Brain pericyte (primary cell): Measurements from ENCODE around the gene LTA4H.

Source experiments
- DNase-seq: peaks from one replicate; pipeline ENCODE4 v3.0.0-alpha.2; 2012; ENCODE audit warnings: low read depth, low spot score

LTA4H gene

DNA sequence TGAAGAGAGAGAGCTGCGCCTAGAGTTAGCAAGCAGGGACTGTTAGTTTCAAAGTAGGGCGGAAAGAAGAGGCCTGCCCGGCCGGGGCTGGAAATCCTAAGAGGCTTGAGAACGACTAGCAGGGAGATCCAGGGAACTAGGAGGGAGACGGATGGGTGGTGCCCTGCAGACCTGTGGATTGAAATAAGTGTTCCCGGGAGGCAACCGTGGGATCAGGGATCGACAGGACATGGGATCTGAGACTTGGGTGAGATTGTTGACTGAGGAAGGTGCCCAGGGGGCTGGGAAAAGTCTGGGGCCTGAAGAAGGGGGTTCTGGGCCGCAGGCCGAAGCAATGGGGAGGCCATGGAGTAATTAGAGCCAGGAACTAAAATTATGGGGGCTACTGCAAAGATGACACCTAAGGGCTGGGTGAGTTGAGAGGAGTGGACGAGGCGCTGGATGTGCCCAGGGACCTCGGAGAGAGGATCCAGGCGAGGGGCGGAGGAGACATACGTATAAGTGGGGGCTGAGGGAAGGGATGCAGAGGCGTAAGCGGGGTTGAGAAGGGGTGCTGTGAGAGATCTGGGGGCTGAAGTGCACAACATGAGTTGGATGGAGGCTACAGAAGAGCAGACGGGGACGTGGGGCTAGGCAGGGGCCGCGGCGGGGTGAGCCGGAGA, 635 bp downstream of the LTA4H start:
- no peak for DNase-seq

DNA sequence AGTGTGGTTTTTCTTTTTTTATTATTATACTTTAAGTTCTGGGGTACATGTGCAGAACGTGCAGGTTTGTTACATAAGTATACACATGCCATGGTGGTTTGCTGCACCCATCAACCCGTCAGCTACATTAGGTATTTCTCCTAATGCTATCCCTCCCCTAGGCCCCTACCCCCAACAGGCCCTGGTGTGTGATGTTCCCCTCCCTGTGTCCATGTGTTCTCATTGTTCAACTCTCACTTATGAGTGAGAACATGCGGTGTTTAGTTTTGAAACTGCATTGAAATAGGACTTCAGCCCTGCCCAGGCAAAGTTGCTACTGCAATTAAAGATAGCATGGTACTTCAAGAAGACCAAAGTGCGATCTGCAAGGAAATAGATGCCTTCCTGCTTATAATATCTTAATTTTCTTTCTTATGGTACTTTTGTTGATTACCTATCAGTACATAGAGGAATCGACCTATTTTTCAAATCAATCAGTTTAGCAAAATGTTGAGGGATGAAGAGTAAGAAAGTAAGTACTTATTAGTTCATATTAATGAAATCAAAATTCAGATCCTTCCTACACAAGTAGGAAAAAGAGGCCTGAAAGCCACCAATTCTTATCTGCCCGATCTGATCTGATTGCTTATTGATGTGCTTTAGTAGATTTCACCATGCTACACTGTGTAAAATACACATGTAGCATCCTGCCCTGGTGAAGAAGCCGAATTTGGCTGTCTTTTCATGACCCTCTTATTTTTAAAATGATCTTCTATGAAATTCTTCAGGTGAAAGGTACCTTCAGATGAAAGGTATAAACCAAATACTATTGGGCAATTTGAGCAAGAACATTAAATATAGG, 1.6 kb downstream of the LTA4H start:
- no peak for DNase-seq

- DNase-seq: no peak
These were observed 5.6 kb downstream of the LTA4H start for GRCh38 chr12:96029826-96030225.

- no peak for DNase-seq
These were observed 6.8 kb downstream of the LTA4H start for GRCh38 chr12:96028538-96028937.

- DNase-seq: no peak
These were observed 9.1 kb downstream of the LTA4H start for GRCh38 chr12:96026331-96026730.

DNA sequence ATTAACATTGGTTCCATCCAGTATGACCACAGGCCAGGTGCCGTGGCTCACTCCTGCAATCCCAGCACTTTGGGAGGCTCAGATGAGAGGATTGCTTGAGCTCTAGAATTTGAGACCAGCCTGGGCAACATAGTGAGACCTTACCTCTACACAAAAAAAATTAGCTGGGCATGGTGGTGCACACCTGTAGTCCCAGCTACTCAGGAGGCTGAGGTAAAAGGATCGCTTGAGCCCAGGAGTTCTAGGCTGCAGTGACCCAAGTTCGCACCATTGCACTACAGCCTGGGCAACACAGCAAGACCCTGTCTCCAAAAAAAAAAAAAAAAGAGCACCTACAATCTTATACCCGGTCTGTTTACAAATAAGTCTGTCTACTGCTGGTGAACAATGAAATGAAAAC, 9.9 kb downstream of the LTA4H start:
- DNase-seq: no peak

DNA sequence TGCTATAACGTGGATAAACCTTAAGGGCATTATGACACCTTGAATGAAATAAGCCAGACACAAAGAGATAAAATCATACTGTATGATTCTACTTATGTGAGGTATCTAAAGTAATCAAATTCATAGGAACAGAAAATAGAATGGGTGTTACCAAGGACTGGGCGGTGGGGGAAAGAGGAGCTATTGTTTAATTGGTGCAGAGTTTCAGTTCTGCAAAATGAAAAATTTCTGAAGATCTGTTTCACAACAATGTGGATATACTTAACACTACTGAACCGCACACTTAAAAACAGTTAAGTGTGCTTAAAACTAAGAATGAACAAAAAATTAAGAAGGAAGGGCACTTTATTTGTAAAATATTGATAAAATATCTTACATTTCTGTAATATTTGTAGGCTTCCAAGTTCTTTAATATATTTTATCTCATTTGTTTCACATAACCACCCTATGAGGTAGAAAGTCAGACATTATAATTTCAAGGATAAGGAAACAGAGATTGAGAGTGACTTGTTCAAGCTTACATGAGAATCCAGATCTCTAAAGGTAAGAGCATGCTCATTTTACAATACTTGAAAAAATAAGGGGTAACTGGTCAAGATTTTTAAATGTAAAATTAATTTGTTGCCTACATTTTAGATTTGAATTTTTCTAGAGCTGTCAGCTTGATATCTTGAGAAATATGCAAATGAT, 14.9 kb downstream of the LTA4H start:
- no peak for DNase-seq

DNA sequence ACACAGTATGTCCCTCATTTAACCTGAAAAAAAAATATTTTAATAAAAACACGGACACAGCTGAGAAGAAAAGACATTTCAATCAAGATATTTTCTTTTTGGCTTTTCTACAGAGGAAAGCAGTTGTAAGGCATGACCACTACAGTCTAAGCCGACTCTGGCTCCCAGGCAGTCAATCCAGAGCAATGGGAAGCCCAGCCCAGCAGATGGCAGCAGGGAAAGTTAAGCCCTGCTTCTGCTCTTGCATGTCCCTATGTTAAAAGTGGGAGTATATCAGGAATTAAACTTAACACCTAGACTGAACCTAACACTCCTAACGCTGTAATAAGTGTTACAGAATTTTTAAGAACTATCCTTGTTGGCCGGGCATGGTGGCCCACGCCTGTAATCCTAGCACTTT, 19.7 kb downstream of the LTA4H start:
- DNase-seq: no peak

DNA sequence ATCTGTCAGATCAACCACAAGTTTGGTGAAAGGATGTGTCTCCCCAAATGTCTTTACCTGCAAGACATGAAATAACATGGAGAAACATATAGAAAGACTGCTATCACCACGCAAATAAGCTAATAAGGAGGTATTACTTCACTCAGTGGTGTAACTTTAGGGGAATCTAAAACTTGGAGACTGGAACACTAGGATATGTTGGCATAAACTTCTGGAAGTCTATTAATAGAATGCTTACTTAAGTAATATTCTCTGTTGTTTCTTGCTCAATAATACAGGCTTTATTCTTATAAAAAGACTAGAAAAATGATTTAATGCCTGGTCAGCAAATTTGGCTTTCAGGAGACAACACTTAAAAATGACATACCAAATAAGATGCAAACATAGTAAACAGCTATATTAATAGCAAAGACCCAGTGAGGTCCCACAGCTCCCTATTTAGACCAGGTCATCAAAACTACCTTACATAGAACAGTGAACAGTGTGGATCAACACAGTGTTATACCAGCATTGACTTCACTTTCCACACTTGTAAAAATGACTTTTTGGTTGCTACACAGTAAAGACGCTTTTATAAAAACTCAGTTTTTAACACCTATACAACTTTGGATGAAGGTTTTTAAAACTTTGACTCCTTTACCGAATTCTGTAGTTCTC, 20.3 kb downstream of the LTA4H start:
- DNase-seq: no peak

DNA sequence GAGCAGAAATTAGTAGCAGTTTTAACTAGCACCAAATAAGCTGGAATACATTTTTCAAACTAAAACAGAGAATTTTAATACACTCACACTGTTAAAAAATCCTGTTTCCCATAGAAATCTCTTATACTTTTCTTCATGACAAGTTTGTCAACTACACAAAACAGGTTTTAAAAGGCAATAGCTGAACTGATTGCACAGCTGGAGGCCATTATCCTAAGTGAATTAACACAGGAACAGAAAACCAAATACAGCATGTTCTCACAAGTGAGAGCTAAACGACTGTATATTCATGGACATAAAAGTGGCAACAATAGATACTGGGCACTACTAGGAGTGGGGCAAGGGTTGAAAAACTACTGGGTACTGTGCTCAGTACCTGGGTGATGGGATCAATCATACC, 27.7 kb downstream of the LTA4H start:
- DNase-seq: no peak

DNA sequence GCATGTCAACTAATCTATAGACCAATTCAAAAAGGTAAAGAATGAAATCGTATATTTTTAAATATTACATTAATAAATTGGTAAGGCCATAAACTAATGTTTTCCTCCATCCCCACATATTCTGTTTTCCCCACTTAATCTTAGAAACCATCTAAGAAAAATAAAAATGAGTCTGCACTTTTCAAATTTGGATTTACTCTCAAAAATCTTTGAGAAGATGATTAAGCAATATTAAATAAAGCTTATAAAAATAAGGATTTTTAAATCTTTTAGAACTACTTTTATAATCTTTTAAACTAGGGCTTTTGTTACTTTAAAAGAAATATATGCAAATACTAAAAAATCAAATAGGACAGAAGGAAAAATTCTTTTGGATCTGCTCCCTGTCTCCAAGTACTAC, 28.7 kb downstream of the LTA4H start:
- no peak for DNase-seq

- DNase-seq: no peak
These were observed 34.5 kb downstream of the LTA4H start for GRCh38 chr12:96000858-96001257.

DNA sequence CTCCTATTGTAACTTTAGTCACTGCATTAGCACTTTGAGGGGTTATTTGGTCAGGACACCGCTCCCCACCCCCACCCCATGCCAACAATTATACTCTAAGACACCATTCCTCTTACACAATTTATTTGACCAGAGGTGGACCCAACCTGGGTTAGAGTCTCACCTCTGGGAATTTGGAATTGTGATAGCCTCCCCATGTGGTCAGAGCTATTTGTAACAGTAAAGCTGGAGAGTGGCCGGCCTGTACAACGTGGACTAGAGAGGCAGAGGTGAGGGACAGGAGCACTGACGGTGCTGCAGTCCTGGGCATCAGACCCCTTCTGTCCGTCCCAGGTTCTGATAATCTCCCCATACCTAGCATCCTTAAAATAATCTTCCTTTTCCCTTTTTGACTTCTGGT, 35.9 kb downstream of the LTA4H start:
- DNase-seq: no peak

GRCh38 chr12:95998611-95999286, 36.6 kb downstream of the LTA4H start:
- no peak for DNase-seq

DNA sequence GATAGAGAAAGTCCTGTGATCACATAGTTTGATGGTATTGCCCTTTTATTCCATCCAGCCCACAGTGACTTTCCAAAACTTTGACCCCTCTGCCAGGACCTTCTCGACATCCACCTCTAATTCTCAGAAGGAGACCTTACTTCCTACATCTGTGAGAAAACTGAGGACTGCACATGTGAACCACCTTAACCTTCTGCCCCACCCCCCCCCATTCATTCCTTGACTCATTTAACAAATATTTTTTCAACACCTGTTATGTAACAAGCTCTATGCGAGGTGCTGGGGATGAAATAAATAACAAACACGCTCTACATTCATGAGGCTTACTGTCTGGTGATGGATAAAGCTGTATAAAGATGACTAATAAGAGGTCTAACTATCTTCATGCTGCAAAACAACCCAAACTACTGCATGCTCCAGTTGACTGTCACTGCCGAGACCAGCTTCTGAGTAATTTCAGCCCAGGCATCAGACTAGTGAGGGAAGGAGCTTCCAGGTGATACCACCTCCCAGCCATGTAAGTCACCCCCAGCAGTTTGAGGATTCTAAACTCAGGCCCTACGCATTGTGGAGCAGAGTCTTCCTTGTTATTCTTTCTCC, 37.4 kb downstream of the LTA4H start:
- DNase-seq: no peak

DNA sequence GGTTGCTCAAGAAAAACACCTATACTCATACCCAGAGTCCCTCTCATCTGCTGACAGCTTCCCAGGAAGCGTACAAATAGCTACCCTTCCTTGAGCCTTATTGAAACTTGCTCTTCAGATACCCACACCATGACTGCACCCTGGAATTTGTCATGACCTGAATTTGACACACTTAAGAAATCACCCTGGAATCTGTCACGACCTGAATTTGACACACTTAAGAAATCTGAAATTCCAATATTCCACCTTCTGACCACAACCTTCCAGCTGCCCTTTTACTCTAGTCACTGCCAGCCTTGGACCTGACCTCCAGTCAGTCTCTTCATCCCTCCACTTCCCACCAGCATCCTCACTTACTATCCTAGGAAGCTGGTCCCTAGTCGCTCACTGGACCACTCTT, 38.1 kb downstream of the LTA4H start:
- DNase-seq: no peak

DNA sequence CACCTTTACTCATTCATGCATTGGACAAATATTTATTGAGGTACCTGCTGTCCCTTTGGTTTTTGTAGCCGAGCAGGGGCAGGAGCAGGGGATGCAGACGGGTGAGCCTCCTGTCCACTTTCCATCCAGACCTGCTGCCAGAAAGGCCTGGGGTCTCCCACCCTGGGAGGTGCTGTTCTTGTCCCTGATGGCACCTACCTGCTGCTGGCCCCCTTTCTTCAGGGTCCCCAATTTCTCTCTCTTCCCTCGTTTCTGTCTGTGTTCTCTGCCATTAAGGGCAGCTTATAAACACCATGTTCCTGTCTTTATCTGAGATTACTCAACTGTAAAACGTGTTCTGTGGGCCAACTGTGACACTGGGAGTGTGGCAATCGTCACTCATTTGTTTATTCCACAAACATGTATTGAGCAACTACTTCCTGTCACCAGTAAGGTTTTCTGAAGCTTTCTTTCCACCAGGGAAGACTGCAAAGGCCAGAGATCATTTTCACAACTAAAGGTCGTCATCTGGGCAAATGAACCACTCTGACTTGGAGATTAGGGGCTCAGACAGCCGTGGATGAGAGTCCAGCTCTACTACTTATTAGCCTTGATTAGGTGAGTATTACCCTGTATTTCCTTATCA, 39.2 kb downstream of the LTA4H start, which contains the start of gene HAL:
Gene HAL (minus strand): TSS at position 311 of the 625 bp plus-strand sequence. CDS start 434 bp downstream, outside the sequence.
- no peak for DNase-seq

GRCh38 chr12:95995238-95996031, 40.0 kb downstream of the LTA4H start:
- no peak for DNase-seq

DNA sequence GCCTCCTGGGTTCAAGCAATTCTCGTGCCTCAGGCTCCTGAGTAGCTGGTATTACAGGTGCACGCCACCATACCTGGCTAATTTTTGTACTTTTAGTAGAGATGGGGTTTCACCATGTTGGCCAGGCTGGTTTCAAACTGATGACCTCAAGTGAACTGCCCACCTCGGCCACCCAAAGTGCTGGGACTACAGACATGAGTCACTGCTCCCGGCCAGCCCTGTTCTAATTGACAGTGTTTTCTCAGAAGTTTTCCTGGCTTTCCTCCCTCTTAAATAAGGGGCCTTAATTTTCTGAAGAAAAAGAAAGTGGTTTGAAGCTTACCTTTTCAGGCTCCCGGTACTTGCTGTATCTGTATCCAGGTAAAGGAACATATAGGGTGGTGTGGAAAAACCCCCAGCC, 40.9 kb downstream of the LTA4H start:
- no peak for DNase-seq

GRCh38 chr12:95993907-95994306, 41.5 kb downstream of the LTA4H start:
- no peak for DNase-seq
